Erythroblast (primary cell): ENCODE data around the gene TAS2R60.
"Not testable (repeated sequence)": the region's sequence is repeated elsewhere in the genome, so short reads cannot be mapped to it uniquely, and the experiment has no call there.

Experiments used
- GATA1 ChIP-seq: IDR thresholded peaks from 2 replicates; pipeline ENCODE4 v1.6.1; 2011; ENCODE audit warnings: low read depth, mild to moderate bottlenecking, control low read depth, low read length, moderate library complexity
- POLR2A ChIP-seq: IDR thresholded peaks from 2 replicates; pipeline ENCODE4 v1.6.1; 2011; ENCODE audit warnings: mild to moderate bottlenecking, low read length

GRCh38 chr7:143424476-143424875 is 18.8 kb upstream of the TAS2R60 start:
- TF ChIP-seq POLR2A, GATA1: not testable (repeated sequence)
